Choroid plexus epithelial cell (primary cell): ENCODE results near the gene CFAP99.

Source experiments
- DNase-seq: peaks from one replicate; pipeline ENCODE4 v3.0.0-alpha.2; 2010; ENCODE audit warnings: low read depth
- H3K4me3 ChIP-seq: 2 replicates; pipeline ENCODE4 v1.5.1; 2011; ENCODE audit warnings: low read depth, mild to moderate bottlenecking, control low read depth, low read length, moderate library complexity
- CTCF ChIP-seq: conservative IDR thresholded peaks from 2 replicates; pipeline ENCODE4 v1.5.1; 2011; ENCODE audit warnings: low read depth, mild to moderate bottlenecking, control low read depth, inconsistent platforms, low read length, moderate library complexity

Gene CFAP99

GRCh38 chr4:2406406-2406805, 12.3 kb upstream of the CFAP99 start:
- DNase-seq = no peak
- H3K4me3 ChIP-seq = no peak overlapping the region
- TF ChIP-seq CTCF = no peak

GRCh38 chr4:2406920-2407319, 11.8 kb upstream of the CFAP99 start:
- TF ChIP-seq CTCF = no peak
- no peak for DNase-seq
- no peak overlapping the region for H3K4me3 ChIP-seq

- H3K4me3 ChIP-seq = no peak overlapping the region
- no peak for DNase-seq
- no peak for TF ChIP-seq CTCF
Observed at GRCh38 chr4:2407991-2408342, 10.8 kb upstream of the CFAP99 start.

- DNase-seq = no peak
- no peak overlapping the region for H3K4me3 ChIP-seq
- TF ChIP-seq CTCF = no peak
Observed at GRCh38 chr4:2408401-2408958, 10.3 kb upstream of the CFAP99 start.

GRCh38 chr4:2408976-2409375, 9.8 kb upstream of the CFAP99 start:
- no peak for TF ChIP-seq CTCF
- H3K4me3 ChIP-seq = no peak overlapping the region
- no peak for DNase-seq

- no peak overlapping the region for H3K4me3 ChIP-seq
- no peak for DNase-seq
- TF ChIP-seq CTCF = no peak
Observed at GRCh38 chr4:2409381-2409783, 9.4 kb upstream of the CFAP99 start.

- no peak for TF ChIP-seq CTCF
- no peak overlapping the region for H3K4me3 ChIP-seq
- no peak for DNase-seq
Observed at GRCh38 chr4:2411786-2412510, 6.8 kb upstream of the CFAP99 start.
